IMR-90 (cell line): ENCODE data around the gene CFAP210. TPM values are rescaled to one million over a fixed set of nuclear protein-coding genes. Genes with fewer than 3 reads are reported as not detected.

ENCODE experiments used
- ATAC-seq: fragments of 200-7000 bp; cut with Tn5 transposase; 2 replicates; pipeline ENCODE4 v1.9.1; 2020; ENCODE audit warnings: low read depth, mild to moderate bottlenecking, moderate library complexity
- BruUV-seq: library from RNA; stranded (reverse); fragments of 400-500 nt; replicated peaks from 2 replicates; lab custom pipeline; 2021; lab: Mats Ljungman, UMichigan
- CTCF ChIA-PET: fragments of 300-600 bp; formaldehyde crosslinking; extraction: SDS; loops from one replicate; lab custom pipeline; 2021; ENCODE audit warnings: antibody characterized with exemption; lab: Yijun Ruan, JAX
- POLR2A ChIA-PET: fragments of 300-600 bp; sonication (Branson Sonifier 250); formaldehyde crosslinking; loops from one replicate; lab custom pipeline; 2022; ENCODE audit warnings: antibody characterized with exemption; ENCODE audit not compliant: unreplicated experiment; lab: Charles Lee
- DNase-seq: peaks from one replicate; pipeline ENCODE4 v3.0.0; 2013
- H2AFZ ChIP-seq: replicated peaks from 2 replicates; pipeline ENCODE3; 2013; ENCODE audit warnings: low read length, mild to moderate bottlenecking; ENCODE audit not compliant: poor library complexity
- H2AK5ac ChIP-seq: 2 replicates; pipeline ENCODE4 v1.6.1; 2013; ENCODE audit warnings: low read depth, low read length, inconsistent platforms
- H2AK9ac ChIP-seq: replicated peaks from 2 replicates; pipeline ENCODE3; 2013; ENCODE audit warnings: mild to moderate bottlenecking, low read depth, low read length, moderate library complexity; ENCODE audit not compliant: poor library complexity
- H2BK120ac ChIP-seq: 2 replicates; pipeline ENCODE4 v1.6.1; 2013; ENCODE audit warnings: low read depth, low read length, inconsistent platforms
- H2BK15ac ChIP-seq: 3 replicates; pipeline ENCODE4 v1.6.1; 2013; ENCODE audit warnings: low read depth, low read length, inconsistent platforms
- H2BK20ac ChIP-seq: 2 replicates; pipeline ENCODE4 v1.6.1; 2013; ENCODE audit warnings: low read depth, mild to moderate bottlenecking, inconsistent platforms, low read length, moderate library complexity
- H2BK5ac ChIP-seq: 2 replicates; pipeline ENCODE4 v1.6.1; 2013; ENCODE audit warnings: mild to moderate bottlenecking, low read depth, low read length, inconsistent platforms; ENCODE audit not compliant: poor library complexity, severe bottlenecking
- H3K14ac ChIP-seq: replicated peaks from 2 replicates; pipeline ENCODE4 v1.6.1; 2013; ENCODE audit warnings: low read depth, low read length, inconsistent platforms
- H3K18ac ChIP-seq: 2 replicates; pipeline ENCODE4 v1.6.1; 2013; ENCODE audit warnings: low read depth, low read length, control low read depth
- H3K23ac ChIP-seq: 2 replicates; pipeline ENCODE4 v1.6.1; 2013; ENCODE audit warnings: low read depth, low read length, inconsistent platforms
- H3K27ac ChIP-seq: 2 replicates; pipeline ENCODE4 v1.5.1; 2013; ENCODE audit warnings: mild to moderate bottlenecking, control low read depth, low read length; ENCODE audit not compliant: insufficient read depth
- H3K27me3 ChIP-seq: 2 replicates; pipeline ENCODE4 v1.6.1; 2013; ENCODE audit warnings: low read length; ENCODE audit not compliant: control insufficient read depth, insufficient read depth
- H3K36me3 ChIP-seq: 2 replicates; pipeline ENCODE4 v1.6.1; 2013; ENCODE audit warnings: low read length, mixed read lengths; ENCODE audit not compliant: control insufficient read depth, insufficient read depth
- H3K4ac ChIP-seq: 2 replicates; pipeline ENCODE4 v1.6.1; 2013; ENCODE audit warnings: low read depth, low read length, inconsistent platforms
- H3K4me1 ChIP-seq: 2 replicates; pipeline ENCODE4 v1.6.1; 2013; ENCODE audit warnings: low read length, mixed read lengths; ENCODE audit not compliant: control insufficient read depth, insufficient read depth
- H3K4me2 ChIP-seq: 2 replicates; pipeline ENCODE4 v1.6.1; 2013; ENCODE audit warnings: low read depth, mild to moderate bottlenecking, control low read depth, low read length, moderate library complexity
- H3K4me3 ChIP-seq: 2 replicates; pipeline ENCODE4 v1.5.1; 2013; ENCODE audit warnings: low read depth, mild to moderate bottlenecking, control low read depth, low read length, moderate library complexity; ENCODE audit not compliant: insufficient read depth
- H3K56ac ChIP-seq: 2 replicates; pipeline ENCODE4 v1.6.1; 2013; ENCODE audit warnings: low read length, inconsistent platforms; ENCODE audit not compliant: insufficient read depth; ENCODE audit errors: extremely low read depth
- H3K79me1 ChIP-seq, 2 experiments: 2 replicates each; pipeline ENCODE4 v1.6.1; 2013; ENCODE audit warnings: low read length in 2 of 2, inconsistent platforms in 1 of 2, low read depth in 1 of 2
- H3K9ac ChIP-seq: 2 replicates; pipeline ENCODE4 v1.6.1; 2013; ENCODE audit warnings: low read depth, low read length, control low read depth
- H3K9me1 ChIP-seq: 2 replicates; pipeline ENCODE4 v1.6.1; 2013; ENCODE audit warnings: low read length, inconsistent platforms; ENCODE audit not compliant: insufficient read depth
- H3K9me3 ChIP-seq: 2 replicates; pipeline ENCODE4 v1.6.1; 2013; ENCODE audit warnings: low read length; ENCODE audit not compliant: control insufficient read depth, insufficient read depth
- H4K20me1 ChIP-seq: 2 replicates; pipeline ENCODE4 v1.6.1; 2013; ENCODE audit warnings: low read length, inconsistent platforms; ENCODE audit not compliant: insufficient read depth
- H4K5ac ChIP-seq: 2 replicates; pipeline ENCODE4 v1.6.1; 2013; ENCODE audit warnings: mild to moderate bottlenecking, low read depth, low read length, control low read depth
- H4K8ac ChIP-seq, 2 experiments: 2 replicates each; pipeline ENCODE4 v1.6.1; 2013; ENCODE audit warnings: low read depth in 2 of 2, low read length in 2 of 2, control low read depth in 1 of 2, inconsistent platforms in 1 of 2
- H4K91ac ChIP-seq: 2 replicates; pipeline ENCODE4 v1.6.1; 2013; ENCODE audit warnings: low read depth, low read length, inconsistent platforms; ENCODE audit not compliant: insufficient read depth
- MAFK ChIP-seq: IDR thresholded peaks from 2 replicates; pipeline ENCODE4 v1.6.1; 2012; ENCODE audit warnings: low read depth, low read length, improper control_type of control experiment
- RFX5 ChIP-seq: IDR thresholded peaks from 2 replicates; pipeline ENCODE4 v1.8.0; 2012; ENCODE audit warnings: low read depth, mild to moderate bottlenecking, low read length, moderate library complexity
- SMC3 ChIP-seq: fragments of 150-350 bp; IDR thresholded peaks from 2 replicates; pipeline ENCODE4 v1.6.1; 2016; ENCODE audit warnings: low read depth, mild to moderate bottlenecking, antibody characterized with exemption, low read length, moderate library complexity
- WGBS, 2 experiments: methylation state at CpG; one replicate each; pipeline versions ENCODE4 v1.1.5 to v1.1.7; 2013; ENCODE audit warnings: missing lambda C conversion rate in 2 of 2; ENCODE audit not compliant: insufficient read length in 1 of 2; ENCODE audit errors: extremely low coverage in 2 of 2; 5-methylcytosine and 5-hydroxymethylcytosine counted together
- dilution Hi-C: fragments of 300-500 bp; cut with HindIII; formaldehyde crosslinking; loops from one replicate; pipeline ENCODE4 v1.14.3; 2018; ENCODE audit warnings: low sequenced_read_pairs; ENCODE audit not compliant: unreplicated experiment
- in situ Hi-C: fragments of 300-500 bp; cut with MboI; formaldehyde crosslinking; loops from 3 replicates; pipeline ENCODE4 v1.14.3; 2019; ENCODE audit warnings: low sequenced_read_pairs, inconsistent platforms, mixed read lengths
- intact Hi-C: fragments of 100-400 bp; cut with micrococcal nuclease; formaldehyde crosslinking; loops from 2 replicates; pipeline ENCODE4 v1.10.0; 2022
- polyA plus RNA-seq, 3 experiments: library from polyadenylated mRNA; depleted of rRNA; stranded (reverse); fragments of >200 nt; gene quantifications; 2 replicates each; pipeline ENCODE4 v1.2.3, GENCODE V29; 2012; ENCODE audit warnings: low replicate concordance in 1 of 3
- total RNA-seq: library from RNA; depleted of rRNA; stranded (reverse); fragments of >200 nt; gene quantifications from 2 replicates; pipeline ENCODE4 v1.2.3, GENCODE V29; 2012
- TF ChIP-seq, protein P1 (sequence below): fragments of 150-350 bp; IDR thresholded peaks from 2 replicates; pipeline ENCODE4 v1.6.1; 2016; ENCODE audit warnings: low read depth, mild to moderate bottlenecking, low read length, moderate library complexity, borderline replicate concordance

CFAP210 gene
- total and polyA plus RNA-seq, 2 of the 4 experiments (the other 2 are of a cell fraction) = not detected

DNA sequence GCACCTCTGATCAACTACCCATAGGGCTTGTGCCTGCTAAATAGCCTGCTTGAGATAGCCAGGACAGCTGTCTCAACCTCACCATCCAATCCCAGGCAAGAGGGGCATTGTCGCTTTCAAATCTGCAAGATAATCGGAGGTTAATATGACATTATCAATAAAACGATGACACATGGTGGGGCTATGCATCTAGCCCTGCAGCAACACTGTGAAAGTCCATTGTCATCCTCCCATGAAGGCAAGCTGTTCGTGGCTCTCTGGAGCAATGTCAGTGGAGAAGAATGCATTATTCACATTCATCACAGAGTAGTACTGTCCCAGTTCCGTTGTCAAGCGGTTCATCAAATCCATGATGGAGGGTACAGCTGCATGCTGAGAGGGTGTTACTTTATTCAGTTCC lies 20.5 kb upstream of the CFAP210 start:
- 100% methylated on average over 1 of the region's 6 CpGs; no CpG with 5 or more reads in 1 of the 2 experiments for WGBS, 2 experiments
- H3K4me2 ChIP-seq = no peak overlapping the region

More for the DNA sequence above, 20.5 kb upstream of the CFAP210 start:
- no peak overlapping the region for H2AK9ac ChIP-seq
- no peaks in the 10 kb centered on the region for H3K79me1 ChIP-seq
- no peak overlapping the region for H2BK20ac ChIP-seq
- H2BK5ac ChIP-seq = no peak overlapping the region
- in situ Hi-C loops = no loop called here
- no peak overlapping the region for H3K14ac ChIP-seq
- H3K9me1 ChIP-seq = peaks cover 16% of the 10 kb centered on the region; the same call in 1 of the 2 replicates
- no peak overlapping the region for H4K5ac ChIP-seq
- H2BK15ac ChIP-seq = no peak overlapping the region
- no peak overlapping the region; the same call in 1 of the 2 replicates for H3K23ac ChIP-seq
- CTCF ChIA-PET = no interaction called here
- no peak overlapping the region for H2BK120ac ChIP-seq
- H3K9me3 ChIP-seq = no peaks in the 10 kb centered on the region
- ATAC-seq = no peak
- no peak for DNase-seq
- intact Hi-C loops = no loop called here
- no peak overlapping the region for H3K9ac ChIP-seq
- H2AK5ac ChIP-seq = no peak overlapping the region
- POLR2A ChIA-PET = no interaction called here
- no peak overlapping the region for H3K4me3 ChIP-seq
- TF ChIP-seq, protein P1, sequence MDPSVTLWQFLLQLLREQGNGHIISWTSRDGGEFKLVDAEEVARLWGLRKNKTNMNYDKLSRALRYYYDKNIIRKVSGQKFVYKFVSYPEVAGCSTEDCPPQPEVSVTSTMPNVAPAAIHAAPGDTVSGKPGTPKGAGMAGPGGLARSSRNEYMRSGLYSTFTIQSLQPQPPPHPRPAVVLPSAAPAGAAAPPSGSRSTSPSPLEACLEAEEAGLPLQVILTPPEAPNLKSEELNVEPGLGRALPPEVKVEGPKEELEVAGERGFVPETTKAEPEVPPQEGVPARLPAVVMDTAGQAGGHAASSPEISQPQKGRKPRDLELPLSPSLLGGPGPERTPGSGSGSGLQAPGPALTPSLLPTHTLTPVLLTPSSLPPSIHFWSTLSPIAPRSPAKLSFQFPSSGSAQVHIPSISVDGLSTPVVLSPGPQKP = no peak
- TF ChIP-seq SMC3 = no peak
- no peak for TF ChIP-seq RFX5
- no peak for TF ChIP-seq MAFK
- H3K27me3 ChIP-seq = no peaks in the 10 kb centered on the region
- no peak overlapping the region for H4K8ac ChIP-seq
- H3K4me1 ChIP-seq = peaks cover 15% of the 10 kb centered on the region; the same call in 1 of the 2 replicates
- dilution Hi-C loops = no loop called here
- no peak overlapping the region for H4K91ac ChIP-seq
- no peak overlapping the region for H2AFZ ChIP-seq
- H3K36me3 ChIP-seq = peaks cover 3% of the 10 kb centered on the region
- BruUV-seq = no TSS peak
- no peak overlapping the region for H3K27ac ChIP-seq
- no peaks in the 10 kb centered on the region for H4K20me1 ChIP-seq
- no peak overlapping the region for H3K4ac ChIP-seq
- H3K56ac ChIP-seq = no peak overlapping the region
- no peak overlapping the region for H3K18ac ChIP-seq
